Measurements from ENCODE around the gene LACTBL1. TPM values are rescaled to one million over a fixed set of nuclear protein-coding genes. Genes with fewer than 3 reads are reported as not detected.
"Not testable (repeated sequence)": the region's sequence is repeated elsewhere in the genome, so short reads cannot be mapped to it uniquely, and the experiment has no call there.

Gene LACTBL1
- total and polyA plus RNA-seq, 2 donors (not counting 1 experiment from before 2014, with no cell fraction given) = not detected

GRCh38 chr1:23013657-23014056 is 41.0 kb upstream of the LACTBL1 start:
- Histone ChIP-seq H3K27ac (ENCODE audit: low read length in 2 of 2) (no peak overlapping the region), H4K20me1 (ENCODE audit: control insufficient read depth, insufficient read depth, low read length, poor library complexity, severe bottlenecking) (no peaks in the 10 kb centered on the region), H3K9ac (ENCODE audit: low read length) (no peak overlapping the region), H3K4me2 (replicated peaks; ENCODE audit: low read depth, low read length, poor library complexity, severe bottlenecking) (no peak overlapping the region), H3K4me3 (ENCODE audit: control extremely low read depth in 1 of 5, extremely low read depth in 1 of 5, insufficient read depth in 1 of 5, low read depth in 2 of 5, low read length in 4 of 5) (no peak overlapping the region), H3K4me1 (ENCODE audit: control insufficient read depth in 2 of 2, insufficient read depth in 2 of 2, low read length in 2 of 2) (peaks cover 4% of the 10 kb centered on the region in 2 donors), H3K9me3 (ENCODE audit: control extremely low read depth in 1 of 3, control insufficient read depth in 2 of 3, insufficient read depth in 1 of 3, low read length in 2 of 3) (no peaks in the 10 kb centered on the region), H3K79me2 (ENCODE audit: control insufficient read depth, insufficient read depth, low read length) (peaks cover 7% of the 10 kb centered on the region), H3K36me3 (replicated peaks in 1 of 2; ENCODE audit: control extremely low read depth in 1 of 2, control insufficient read depth in 1 of 2, extremely low read depth in 1 of 2, insufficient read depth in 2 of 2, low read length in 1 of 2) (no peaks in the 10 kb centered on the region), H2AFZ (ENCODE audit: insufficient read depth, low read depth, low read length, poor library complexity, severe bottlenecking) (no peak overlapping the region), H3K27me3 (replicated peaks in 1 of 4; ENCODE audit: control extremely low read depth in 1 of 4, control insufficient read depth in 3 of 4, insufficient read depth in 4 of 4, low read length in 3 of 4) (peaks cover 0 to 4% (median 0%) of the 10 kb centered on the region in 4 experiments)
- H3K27ac Mint-ChIP-seq = no peak overlapping the region
- H3K4me1 Mint-ChIP-seq = peaks cover 10% of the 10 kb centered on the region
- peaks cover 5% of the 10 kb centered on the region for H3K27me3 Mint-ChIP-seq
- TF ChIP-seq CTCF (IDR thresholded peaks at IDR 0.05) (no peak), EZH2 (IDR thresholded peaks at IDR 0.05; ENCODE audit: borderline replicate concordance, insufficient read depth, low read depth, low read length, poor library complexity, severe bottlenecking) (no peak)
- ChIA-PET CTCF (no interaction called here), POLR2A (no interaction called here)
- H3K4me3 Mint-ChIP-seq = no peak overlapping the region
- ATAC-seq (ENCODE audit: low read depth) (no peak), DNase-seq (no peak)
- 100% methylated on average over 1 of the region's 3 CpGs for WGBS (ENCODE audit: insufficient coverage)
- intact Hi-C loops (cut with micrococcal nuclease) = no loop called here
- no peaks in the 10 kb centered on the region for H3K9me3 Mint-ChIP-seq (ENCODE audit: insufficient read depth)

- H3K9me3 ChIP-seq (ENCODE audit: control extremely low read depth in 1 of 3, control insufficient read depth in 2 of 3, insufficient read depth in 1 of 3, low read length in 2 of 3); H3K9ac ChIP-seq (ENCODE audit: low read length); H3K4me2 ChIP-seq (replicated peaks; ENCODE audit: low read depth, low read length, poor library complexity, severe bottlenecking); ATAC-seq (ENCODE audit: low read depth); H2AFZ ChIP-seq (ENCODE audit: insufficient read depth, low read depth, low read length, poor library complexity, severe bottlenecking); H3K27me3 Mint-ChIP-seq; DNase-seq; H3K4me1 ChIP-seq (ENCODE audit: control insufficient read depth in 2 of 2, insufficient read depth in 2 of 2, low read length in 2 of 2); H3K79me2 ChIP-seq (ENCODE audit: control insufficient read depth, insufficient read depth, low read length); H3K36me3 ChIP-seq (replicated peaks in 1 of 2; ENCODE audit: control extremely low read depth in 1 of 2, control insufficient read depth in 1 of 2, extremely low read depth in 1 of 2, insufficient read depth in 2 of 2, low read length in 1 of 2); H3K9me3 Mint-ChIP-seq (ENCODE audit: insufficient read depth); H3K4me3 Mint-ChIP-seq; H4K20me1 ChIP-seq (ENCODE audit: control insufficient read depth, insufficient read depth, low read length, poor library complexity, severe bottlenecking); H3K4me1 Mint-ChIP-seq; H3K27ac Mint-ChIP-seq; CTCF ChIA-PET; H3K27ac ChIP-seq (ENCODE audit: low read length in 2 of 2); H3K4me3 ChIP-seq (ENCODE audit: control extremely low read depth in 1 of 5, extremely low read depth in 1 of 5, insufficient read depth in 1 of 5, low read depth in 2 of 5, low read length in 4 of 5); intact Hi-C loops (cut with micrococcal nuclease); H3K27me3 ChIP-seq (replicated peaks in 1 of 4; ENCODE audit: control extremely low read depth in 1 of 4, control insufficient read depth in 3 of 4, insufficient read depth in 4 of 4, low read length in 3 of 4); POLR2A ChIA-PET: not testable (repeated sequence)
- WGBS (ENCODE audit: insufficient coverage) = 83% methylated on average over 5 of the region's 8 CpGs
Measured at GRCh38 chr1:23010025-23010424, 37.4 kb upstream of the LACTBL1 start.
